Fibroblast of the aortic adventitia (primary cell): Measurements from ENCODE around the gene TPTE. TPM values are rescaled to one million over a fixed set of nuclear protein-coding genes. Genes with fewer than 3 reads are reported as not detected.
"Not testable (repeated sequence)": the region's sequence is repeated elsewhere in the genome, so short reads cannot be mapped to it uniquely, and the experiment has no call there.

ENCODE experiments used
- DNase-seq: peaks from one replicate; pipeline ENCODE4 v3.0.0-alpha.2; 2010; ENCODE audit warnings: low read depth
- H3K4me3 ChIP-seq: 2 replicates; pipeline ENCODE4 v1.5.1; 2011; ENCODE audit warnings: low read depth, mild to moderate bottlenecking, control low read depth, low read length, moderate library complexity
- small RNA-seq: library from RNA; depleted of rRNA; stranded (forward); fragments of <200 nt; gene quantifications from one replicate; pipeline ENCODE3, GENCODE V24; 2012
- total RNA-seq: library from RNA; depleted of rRNA; stranded (reverse); fragments of >200 nt; gene quantifications from 2 replicates; pipeline ENCODE4 v1.2.3, GENCODE V29; 2012; ENCODE audit warnings: low replicate concordance
- TF ChIP-seq, protein P1 (sequence below): IDR thresholded peaks from 2 replicates; pipeline ENCODE4 v1.5.1; 2011; ENCODE audit warnings: mild to moderate bottlenecking, low read length, control low read depth, inconsistent platforms; ENCODE audit not compliant: insufficient read depth

TPTE gene
- total RNA-seq, 1 donor, result not detected

DNA sequence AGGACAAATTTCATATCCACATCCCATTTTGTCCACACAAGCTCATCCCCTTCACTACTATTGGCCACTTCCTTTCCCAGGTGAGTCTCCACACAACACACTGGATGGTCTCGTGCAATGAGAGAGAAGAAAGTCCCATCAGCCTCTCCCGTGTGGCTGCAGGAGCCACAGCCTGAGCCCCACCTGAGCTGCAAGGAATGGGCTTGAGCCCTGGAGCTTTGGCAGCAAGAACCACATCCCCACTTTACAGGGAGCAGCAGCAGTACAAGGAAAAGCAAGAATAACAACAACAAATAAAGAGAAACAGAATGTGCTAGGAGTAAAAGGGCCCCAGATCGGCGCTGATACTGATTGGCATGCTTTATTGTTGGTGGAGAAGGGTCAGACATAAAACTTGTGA lies 117.7 kb downstream of the TPTE start:
- no peak overlapping the region for H3K4me3 ChIP-seq
- no peak for DNase-seq
- TF ChIP-seq, protein P1, sequence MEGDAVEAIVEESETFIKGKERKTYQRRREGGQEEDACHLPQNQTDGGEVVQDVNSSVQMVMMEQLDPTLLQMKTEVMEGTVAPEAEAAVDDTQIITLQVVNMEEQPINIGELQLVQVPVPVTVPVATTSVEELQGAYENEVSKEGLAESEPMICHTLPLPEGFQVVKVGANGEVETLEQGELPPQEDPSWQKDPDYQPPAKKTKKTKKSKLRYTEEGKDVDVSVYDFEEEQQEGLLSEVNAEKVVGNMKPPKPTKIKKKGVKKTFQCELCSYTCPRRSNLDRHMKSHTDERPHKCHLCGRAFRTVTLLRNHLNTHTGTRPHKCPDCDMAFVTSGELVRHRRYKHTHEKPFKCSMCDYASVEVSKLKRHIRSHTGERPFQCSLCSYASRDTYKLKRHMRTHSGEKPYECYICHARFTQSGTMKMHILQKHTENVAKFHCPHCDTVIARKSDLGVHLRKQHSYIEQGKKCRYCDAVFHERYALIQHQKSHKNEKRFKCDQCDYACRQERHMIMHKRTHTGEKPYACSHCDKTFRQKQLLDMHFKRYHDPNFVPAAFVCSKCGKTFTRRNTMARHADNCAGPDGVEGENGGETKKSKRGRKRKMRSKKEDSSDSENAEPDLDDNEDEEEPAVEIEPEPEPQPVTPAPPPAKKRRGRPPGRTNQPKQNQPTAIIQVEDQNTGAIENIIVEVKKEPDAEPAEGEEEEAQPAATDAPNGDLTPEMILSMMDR, result no peak

DNA sequence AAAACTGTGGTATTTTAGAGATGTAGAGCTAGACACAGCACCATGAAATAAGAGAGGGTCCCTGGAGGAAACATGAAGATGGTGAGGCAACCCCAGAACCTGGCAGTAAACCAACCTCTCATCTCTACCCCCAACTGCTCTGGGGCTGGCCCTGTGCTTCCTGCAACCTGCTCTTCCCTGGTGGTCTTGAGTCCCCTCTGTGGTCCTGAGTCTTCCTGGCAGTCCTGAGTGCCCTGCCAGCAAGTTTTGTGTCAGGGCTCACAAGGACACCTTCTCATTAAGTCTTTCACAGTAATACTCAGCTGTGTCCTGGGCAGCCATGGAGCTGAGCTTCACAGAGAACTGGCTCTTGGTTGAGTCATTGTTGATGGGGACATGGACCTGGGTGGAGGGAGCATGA lies 118.4 kb downstream of the TPTE start:
- H3K4me3 ChIP-seq, DNase-seq: not testable (repeated sequence)

DNA sequence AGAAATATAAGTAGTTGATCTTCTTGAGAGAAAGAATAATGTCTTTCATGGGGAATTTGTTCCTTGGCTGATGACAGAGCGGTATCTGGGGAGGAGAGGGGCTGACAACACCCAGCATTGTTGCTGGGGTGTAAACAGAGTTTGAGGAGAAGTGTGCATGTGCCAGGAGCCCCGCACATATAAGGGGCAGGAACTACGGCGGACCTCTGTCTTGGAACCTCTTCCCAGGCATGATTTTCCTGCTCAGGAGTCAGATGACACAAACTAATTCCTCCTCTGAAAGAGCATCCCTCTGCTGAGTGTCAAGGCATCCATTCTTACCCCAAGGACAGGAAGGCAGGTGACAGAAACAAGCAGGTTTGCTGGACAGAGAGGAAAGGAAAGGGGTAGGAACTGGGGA lies 119.1 kb downstream of the TPTE start:
- DNase-seq, result no peak
- no peak overlapping the region for H3K4me3 ChIP-seq
- TF ChIP-seq, protein P1, result no peak

DNA sequence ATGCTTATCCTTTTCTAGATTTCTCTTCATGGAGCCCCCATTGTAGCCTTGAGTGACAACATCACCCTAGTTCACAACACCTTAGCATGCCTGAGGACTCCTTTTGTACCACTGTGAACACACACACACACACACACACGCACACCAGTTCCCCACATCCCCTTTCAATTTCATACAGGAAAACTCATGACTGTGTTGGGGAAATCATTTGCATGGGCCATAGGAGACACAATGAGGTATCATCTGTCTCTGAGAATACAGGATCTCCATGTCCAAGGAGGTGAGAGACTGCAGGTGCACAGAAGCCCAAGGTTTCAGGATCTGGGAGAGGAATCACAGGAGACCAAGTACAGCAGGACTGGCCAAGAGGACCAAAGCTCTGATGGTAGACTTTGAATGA lies 119.7 kb downstream of the TPTE start:
- TF ChIP-seq, protein P1, result no peak

DNA sequence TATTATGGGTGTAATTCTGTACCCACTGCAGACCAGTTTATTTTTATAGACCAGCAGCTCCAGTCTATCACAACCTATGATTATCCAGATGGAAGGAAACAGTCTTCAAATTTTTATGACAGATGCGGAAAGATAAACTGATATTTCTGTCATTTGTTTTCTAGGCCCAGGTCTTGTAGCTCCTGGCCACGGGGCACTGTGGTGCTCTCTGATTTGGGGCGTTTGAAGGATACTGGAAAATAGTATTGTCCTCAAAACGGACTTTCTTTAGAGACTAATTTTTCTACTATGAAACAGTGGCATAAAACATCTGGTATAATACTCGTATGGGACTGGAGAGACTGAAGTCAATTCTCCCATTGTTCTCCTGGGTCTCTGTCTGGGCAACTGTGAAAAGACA lies 124.3 kb downstream of the TPTE start:
- not testable (repeated sequence) for H3K4me3 ChIP-seq, DNase-seq

More for the DNA sequence above, 119.7 kb downstream of the TPTE start:
- no peak overlapping the region for H3K4me3 ChIP-seq
- no peak for DNase-seq

DNA sequence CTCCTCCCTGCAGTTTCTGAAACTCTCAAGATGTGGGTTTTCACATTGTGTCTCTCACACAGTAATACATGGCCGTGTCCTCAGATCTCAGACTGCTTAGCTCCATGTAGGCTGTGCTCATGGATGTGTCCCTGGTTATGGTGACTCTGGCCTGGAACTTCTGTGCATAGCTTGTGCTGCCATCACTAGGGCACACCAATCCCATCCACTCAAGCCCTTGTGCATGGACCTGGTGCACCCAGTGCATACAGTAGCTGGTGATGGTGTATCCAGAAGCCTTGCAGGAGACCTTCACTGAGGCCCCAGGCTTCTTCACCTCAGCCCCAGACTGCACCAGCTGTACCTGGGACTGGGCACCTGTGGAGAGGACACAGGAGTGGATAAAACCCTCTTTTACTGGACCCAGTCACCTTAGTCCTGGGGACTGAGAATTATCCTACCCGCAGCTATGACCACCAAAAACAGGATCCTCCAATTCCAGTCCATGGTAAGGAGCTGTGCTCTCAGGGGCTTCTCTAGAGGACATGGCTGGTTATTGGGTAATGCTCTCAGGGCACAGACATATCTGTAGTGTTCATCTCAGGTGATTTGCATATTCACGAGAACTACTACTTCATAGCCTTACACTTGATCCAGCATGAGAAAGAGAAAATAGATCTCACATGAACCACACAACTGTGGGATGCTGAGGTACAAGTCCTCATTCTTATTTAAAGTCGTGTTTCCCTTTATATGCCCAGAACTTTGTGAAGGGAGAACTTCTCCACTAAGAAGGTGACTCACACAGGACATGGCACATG lies 128.2 kb downstream of the TPTE start:
- not testable (repeated sequence) for DNase-seq, H3K4me3 ChIP-seq

DNA sequence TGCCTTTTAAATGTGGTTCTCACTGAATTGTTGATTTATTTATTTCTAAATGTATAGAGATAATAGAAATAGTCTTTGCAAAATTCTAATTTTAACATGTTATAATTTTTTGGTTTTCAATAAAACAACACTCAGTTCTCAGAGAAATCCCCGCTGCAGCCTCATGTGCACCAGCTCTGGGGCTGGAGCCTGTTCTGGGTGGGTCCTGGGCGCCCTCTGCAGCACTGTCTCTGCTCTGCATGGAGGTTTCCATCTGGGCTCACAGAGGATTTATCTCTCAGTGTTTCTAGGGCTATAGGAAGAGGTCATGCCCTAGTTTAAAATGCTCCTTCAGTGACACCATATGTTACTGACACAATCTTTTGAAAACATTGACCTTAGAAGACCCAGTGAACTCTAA lies 128.9 kb downstream of the TPTE start:
- not testable (repeated sequence) for DNase-seq, H3K4me3 ChIP-seq

Small RNAs within 50 kb of the gene (small RNA-seq; reads per million reads assigned to genes)
- gene CYCSP41, result not detected
